ENCODE measurements around the gene ATP6V0A1. TPM values are rescaled to one million over a fixed set of nuclear protein-coding genes. Genes with fewer than 3 reads are reported as not detected.
A peak's percentile ranks its signal among the peaks of the same experiment; 100 is the strongest.

ATP6V0A1 gene
- total RNA-seq, result 32.4 and 38.1 TPM in 2 replicates

DNA sequence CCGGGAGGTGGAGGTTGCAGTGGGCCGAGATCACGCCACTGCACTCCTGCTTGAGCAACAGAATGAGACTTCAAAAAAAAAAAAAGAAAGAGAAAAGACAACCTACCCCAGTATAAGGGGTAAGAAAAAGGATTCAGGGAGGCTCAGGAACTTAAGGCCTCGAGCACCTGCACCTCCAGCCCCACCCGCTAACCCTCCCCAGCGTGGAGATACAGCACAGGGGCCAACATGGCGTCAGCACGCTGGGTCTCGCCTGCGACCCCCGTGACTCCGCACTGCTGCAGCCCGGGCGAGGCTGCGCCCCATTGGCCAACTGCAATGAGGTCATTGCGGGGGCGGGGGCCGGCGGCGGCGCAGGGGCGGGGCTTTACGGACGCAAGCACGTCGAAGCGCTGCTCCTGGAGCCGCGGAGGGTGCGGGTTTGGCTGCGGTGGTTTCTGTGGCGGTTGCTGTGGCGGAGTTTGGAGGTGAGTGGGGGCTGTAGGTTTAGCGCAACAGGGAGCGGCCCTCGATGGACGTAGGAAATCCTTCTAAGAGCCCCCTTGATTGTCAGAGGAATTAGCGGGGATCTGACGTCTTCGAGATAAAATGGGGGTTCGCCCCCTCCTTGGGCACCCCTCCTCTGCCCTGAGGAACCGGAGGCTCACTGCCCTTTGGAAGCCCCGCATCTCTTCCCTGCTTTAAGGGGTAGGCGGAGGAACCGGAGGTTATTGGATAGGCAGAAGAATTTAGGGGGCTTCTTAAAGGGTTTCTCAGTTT lies at the start of gene ATP6V0A1:
ATP6V0A1 (plus strand) TSS at position 382 of the 759 bp plus-strand sequence. CDS start 2,017 bp downstream, outside the sequence.

DNA sequence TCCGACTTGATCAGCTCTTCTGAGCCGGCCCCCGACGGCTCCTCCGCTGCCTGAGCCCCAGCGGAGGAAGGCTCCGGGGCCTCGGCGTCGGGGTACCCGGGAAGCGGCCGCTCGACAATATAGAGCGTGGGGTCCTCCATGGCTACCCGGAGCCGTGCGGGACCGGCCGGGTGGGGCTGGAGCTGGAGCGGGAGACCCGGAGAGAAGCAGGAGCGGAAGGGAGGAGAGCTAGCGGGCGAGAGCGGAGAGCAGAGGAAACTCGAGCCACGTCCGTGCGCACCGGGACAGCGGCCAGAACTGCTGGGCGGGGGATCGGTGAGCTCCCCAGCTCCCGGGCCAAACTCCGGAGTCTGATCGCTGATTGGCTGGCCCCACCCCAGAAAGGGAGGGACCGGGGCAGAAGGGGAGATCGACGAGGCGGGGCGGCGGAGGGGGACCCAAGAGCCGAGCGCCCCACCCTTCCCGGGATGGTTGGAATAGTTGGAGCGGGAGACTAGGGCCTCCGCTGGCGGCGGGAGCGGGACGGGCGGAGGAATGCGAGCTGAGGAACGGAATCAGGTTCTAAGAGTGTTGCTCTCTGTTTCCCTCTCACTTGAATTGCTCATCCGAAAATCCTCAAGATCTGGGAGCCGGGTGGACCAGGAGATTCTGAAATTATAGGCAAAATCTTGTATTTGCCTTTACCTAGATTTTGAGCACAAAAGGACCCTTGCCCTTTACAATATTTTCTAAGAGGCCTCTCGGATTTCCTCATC lies 35.5 kb upstream of the ATP6V0A1 start, which contains the start of gene CAVIN1:
CAVIN1 (minus strand) TSS at position 299 of the 755 bp plus-strand sequence; CDS start at position 140, 159 bp downstream.

DNA sequence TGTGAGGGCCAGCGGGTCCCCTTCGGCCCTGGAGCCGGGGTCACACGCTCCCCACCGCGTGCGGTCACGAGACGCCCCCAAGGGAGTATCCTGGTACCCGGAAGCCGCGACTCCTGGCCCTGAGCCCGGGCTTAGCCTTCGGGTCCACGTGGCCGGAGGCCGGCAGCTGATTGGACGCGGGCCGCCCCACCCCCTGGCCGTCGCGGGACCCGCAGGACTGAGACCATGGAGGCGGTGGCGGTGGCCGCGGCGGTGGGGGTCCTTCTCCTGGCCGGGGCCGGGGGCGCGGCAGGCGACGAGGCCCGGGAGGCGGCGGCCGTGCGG lies 77.3 kb downstream of the ATP6V0A1 start, which contains the start of gene NAGLU:
NAGLU (plus strand) TSS at position 194 of the 324 bp plus-strand sequence; CDS start at position 226, 32 bp downstream.

DNA sequence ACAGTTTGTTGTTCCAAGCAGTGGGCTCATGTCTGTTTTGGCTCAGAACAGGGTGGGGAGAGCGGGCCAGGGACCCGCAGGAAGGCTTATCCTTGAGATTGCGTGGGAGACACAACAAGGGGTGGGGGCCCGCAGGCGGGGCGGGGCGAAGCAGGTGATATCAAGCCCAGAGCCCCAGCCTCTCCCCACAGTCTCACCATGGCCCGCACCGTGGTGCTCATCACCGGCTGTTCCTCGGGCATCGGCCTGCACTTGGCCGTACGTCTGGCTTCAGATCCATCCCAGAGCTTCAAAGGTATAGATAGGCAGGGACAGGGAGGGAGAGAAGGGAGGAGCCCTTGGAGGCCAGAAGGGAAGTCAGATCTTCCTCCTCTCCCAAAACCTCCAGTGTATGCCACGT lies 94.1 kb downstream of the ATP6V0A1 start, which contains the start of gene HSD17B1:
HSD17B1 (plus strand) TSS at position 188 of the 400 bp plus-strand sequence; CDS start at position 199, 11 bp downstream.

DNA sequence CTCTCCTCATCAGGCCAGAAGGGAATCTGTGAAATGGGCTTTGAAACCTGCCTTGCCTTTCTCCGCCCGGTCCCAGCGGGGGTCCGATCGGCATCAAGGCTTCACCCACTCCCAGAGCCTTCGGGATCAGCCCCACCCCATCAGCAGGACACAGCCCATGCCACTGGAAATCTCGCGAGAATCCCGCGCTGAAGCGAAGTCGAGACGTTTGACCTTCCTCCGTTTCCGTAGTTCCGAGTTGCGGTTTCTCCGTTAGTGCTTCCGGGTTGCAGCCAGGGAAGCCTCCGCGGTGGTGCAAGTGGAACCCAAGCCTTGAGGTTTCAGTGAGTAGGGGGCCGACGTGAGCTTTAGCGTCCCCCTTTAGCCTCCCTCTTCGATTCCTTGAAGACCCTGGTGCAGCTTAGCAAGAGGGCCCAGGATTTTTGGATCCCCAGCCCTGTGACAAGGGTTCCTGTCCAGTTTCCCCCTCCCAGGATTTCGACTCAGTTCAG lies 103.3 kb downstream of the ATP6V0A1 start, which contains the start of gene COASY:
COASY (plus strand) TSS at position 252 of the 491 bp plus-strand sequence. CDS start 475 bp downstream, outside the sequence.

DNA sequence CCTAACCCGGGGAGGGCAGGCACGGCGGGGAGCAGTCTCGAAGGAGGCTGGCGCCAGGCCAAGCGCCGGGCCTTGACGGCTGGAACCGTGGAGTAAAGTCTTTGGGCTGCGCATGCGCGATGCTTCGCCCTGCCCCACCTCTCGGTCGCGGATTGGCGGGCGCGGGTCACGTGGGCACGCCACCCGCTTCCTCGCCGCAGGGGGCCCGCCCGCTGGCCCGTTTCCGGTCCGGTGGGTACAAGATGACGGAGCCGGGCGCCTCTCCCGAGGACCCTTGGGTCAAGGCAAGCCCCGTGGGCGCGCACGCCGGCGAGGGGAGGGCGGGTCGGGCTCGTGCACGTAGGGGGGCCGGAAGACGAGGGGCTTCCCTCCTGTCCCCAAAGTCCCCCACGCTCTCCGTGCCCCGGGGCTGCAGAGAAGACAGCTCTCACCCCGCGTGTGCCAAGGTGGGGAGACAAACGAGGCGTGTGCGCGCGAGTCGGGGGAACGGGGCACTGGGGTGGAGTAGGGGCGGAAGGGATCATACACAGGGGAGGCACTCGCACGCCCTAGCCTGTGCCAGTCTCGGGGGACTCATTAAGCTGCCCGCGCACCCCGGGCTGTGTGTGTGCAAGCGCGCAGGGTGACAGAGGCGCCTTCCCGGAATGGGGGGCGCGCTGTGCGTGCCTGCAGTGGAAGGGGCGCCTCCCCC lies 108.3 kb downstream of the ATP6V0A1 start, which contains the start of gene MLX:
MLX (plus strand) TSS at position 218 of the 691 bp plus-strand sequence; CDS start at position 243, 25 bp downstream.

Small RNA genes lying within 50 kb of the gene (small RNA-seq; reads per million reads assigned to genes)
- gene MIR548AT (0.84 reads per million, percentile 12 among the genes with 10 or more reads in this experiment), gene RNU7-97P (not detected)

Other genes starting within 250 kb of the ATP6V0A1 start
- 50.7 and 58.8 TPM in 2 replicates for gene STAT5B, start 182.5 kb upstream of the ATP6V0A1 start, total RNA-seq
- gene STAT5A, start 170.4 kb upstream of the ATP6V0A1 start, total RNA-seq, result 16.9 and 25.6 TPM in 2 replicates
- gene STAT3, start 70.4 kb upstream of the ATP6V0A1 start, total RNA-seq, result 153 and 160 TPM in 2 replicates
- 947 and 968 TPM in 2 replicates for gene CAVIN1, start 35.6 kb upstream of the ATP6V0A1 start, total RNA-seq
- gene NAGLU, start 77.4 kb downstream of the ATP6V0A1 start, total RNA-seq, result 18.1 and 23.1 TPM in 2 replicates
- gene HSD17B1, start 94.0 kb downstream of the ATP6V0A1 start, total RNA-seq, result 0.53 and 0.57 TPM in 2 replicates
- gene COASY, start 103.3 kb downstream of the ATP6V0A1 start, total RNA-seq, result 25.1 and 31.0 TPM in 2 replicates
- gene MLX, start 108.2 kb downstream of the ATP6V0A1 start, total RNA-seq, result 29.7 and 36.4 TPM in 2 replicates
- 11.0 and 14.5 TPM in 2 replicates for gene PSMC3IP, start 118.9 kb downstream of the ATP6V0A1 start, total RNA-seq
- 37.2 and 42.7 TPM in 2 replicates for gene RETREG3, start 150.5 kb downstream of the ATP6V0A1 start, total RNA-seq
- 48.5 and 73.7 TPM in 2 replicates for gene TUBG1, start 150.8 kb downstream of the ATP6V0A1 start, total RNA-seq
- 8.4 and 9.3 TPM in 2 replicates for gene TUBG2, start 200.4 kb downstream of the ATP6V0A1 start, total RNA-seq
- gene PLEKHH3, start 218.1 kb downstream of the ATP6V0A1 start, total RNA-seq, result 5.2 and 7.4 TPM in 2 replicates
- gene CCR10, start 223.0 kb downstream of the ATP6V0A1 start, total RNA-seq, result 1.1 and 1.9 TPM in 2 replicates
- gene CNTNAP1, start 223.7 kb downstream of the ATP6V0A1 start, total RNA-seq, result 29.8 and 35.5 TPM in 2 replicates